Mesothelial cell of epicardium (in vitro differentiated cells): Measurements from ENCODE around the gene KRT77. TPM values are rescaled to one million over a fixed set of nuclear protein-coding genes. Genes with fewer than 3 reads are reported as not detected.

Source experiments
- DNase-seq, 2 experiments: peaks; one replicate each; pipeline ENCODE4 v3.0.0; 2021; ENCODE audit warnings: low spot score in 2 of 2; ENCODE audit not compliant: unreplicated experiment in 2 of 2
- H3K27ac Mint-ChIP-seq: 2 replicates; pipeline ENCODE4 v1.8.0; 2021; ENCODE audit warnings: mixed read lengths
- H3K27me3 Mint-ChIP-seq: 2 replicates; pipeline ENCODE4 v1.8.0; 2021; ENCODE audit warnings: low read depth, mixed read lengths
- H3K36me3 Mint-ChIP-seq: 2 replicates; pipeline ENCODE4 v1.8.0; 2021; ENCODE audit warnings: mixed read lengths
- H3K4me1 Mint-ChIP-seq: 2 replicates; pipeline ENCODE4 v1.8.0; 2021; ENCODE audit warnings: mixed read lengths
- H3K4me3 Mint-ChIP-seq: 2 replicates; pipeline ENCODE4 v1.8.0; 2021; ENCODE audit warnings: mild to moderate bottlenecking, moderate library complexity, mixed read lengths
- H3K9me3 Mint-ChIP-seq: 2 replicates; pipeline ENCODE4 v1.8.0; 2021; ENCODE audit warnings: mixed read lengths
- CTCF ChIP-seq: fragments of 200-600 bp; sonication (generic); IDR thresholded peaks from one replicate; pipeline ENCODE4 v1.5.0; 2021; ENCODE audit warnings: antibody characterized with exemption; ENCODE audit not compliant: unreplicated experiment
- total RNA-seq: library from RNA; stranded (reverse); gene quantifications from 3 replicates; pipeline ENCODE4 v1.2.1, GENCODE V29; 2021

Gene KRT77
- total RNA-seq, 1 donor from 2014 or later = not detected

- Mint-ChIP-seq H3K27ac (no peak overlapping the region), H3K4me1 (no peaks in the 10 kb centered on the region), H3K9me3 (peaks cover 6% of the 10 kb centered on the region), H3K4me3 (no peak overlapping the region), H3K36me3 (no peaks in the 10 kb centered on the region), H3K27me3 (peaks cover 78% of the 10 kb centered on the region)
- TF ChIP-seq CTCF = no peak
- no peak for DNase-seq
These were observed 55.2 kb downstream of the KRT77 start for GRCh38 chr12:52648012-52648550.

GRCh38 chr12:52647601-52648000 lies 55.7 kb downstream of the KRT77 start:
- no peak for TF ChIP-seq CTCF
- Mint-ChIP-seq H3K9me3 (peaks cover 4% of the 10 kb centered on the region), H3K4me3 (no peak overlapping the region), H3K27me3 (peaks cover 76% of the 10 kb centered on the region), H3K27ac (no peak overlapping the region), H3K4me1 (no peaks in the 10 kb centered on the region), H3K36me3 (no peaks in the 10 kb centered on the region)
- no peak for DNase-seq

- no peak for TF ChIP-seq CTCF
- Mint-ChIP-seq H3K27ac (no peak overlapping the region), H3K9me3 (no peaks in the 10 kb centered on the region), H3K4me3 (no peak overlapping the region), H3K27me3 (peaks cover 80% of the 10 kb centered on the region), H3K36me3 (no peaks in the 10 kb centered on the region), H3K4me1 (no peaks in the 10 kb centered on the region)
- no peak for DNase-seq
These were observed 56.7 kb downstream of the KRT77 start for GRCh38 chr12:52646613-52647012.

- H3K27ac Mint-ChIP-seq = no peak overlapping the region
- no peak overlapping the region for H3K4me3 Mint-ChIP-seq
- H3K27me3 Mint-ChIP-seq = peaks cover 83% of the 10 kb centered on the region
- no peaks in the 10 kb centered on the region for H3K9me3 Mint-ChIP-seq
- TF ChIP-seq CTCF = no peak
- H3K36me3 Mint-ChIP-seq = no peaks in the 10 kb centered on the region
- no peaks in the 10 kb centered on the region for H3K4me1 Mint-ChIP-seq
- DNase-seq = no peak
These were observed 57.3 kb downstream of the KRT77 start for GRCh38 chr12:52645982-52646381.

GRCh38 chr12:52645120-52645761 lies 58.1 kb downstream of the KRT77 start:
- H3K4me3 Mint-ChIP-seq = no peak overlapping the region
- no peak for DNase-seq
- H3K4me1 Mint-ChIP-seq = no peaks in the 10 kb centered on the region
- no peaks in the 10 kb centered on the region for H3K36me3 Mint-ChIP-seq
- no peak for TF ChIP-seq CTCF
- no peaks in the 10 kb centered on the region for H3K9me3 Mint-ChIP-seq
- H3K27ac Mint-ChIP-seq = no peak overlapping the region
- H3K27me3 Mint-ChIP-seq = peaks cover 83% of the 10 kb centered on the region
